Activated CD4-positive, alpha-beta T cell treated with anti-CD3 and anti-CD28 coated beads, Interleukin-2, amount 50 U/mL, for 24 hours (primary cell): Measurements from ENCODE around the gene RIBC2.
A peak's percentile ranks its signal among the peaks of the same experiment; 100 is the strongest.
"Not testable (repeated sequence)": the region's sequence is repeated elsewhere in the genome, so short reads cannot be mapped to it uniquely, and the experiment has no call there.

Experiments
- DNase-seq, 2 donors: peaks; one replicate each; pipeline ENCODE4 v3.0.0-alpha.2; 2020; ENCODE audit warnings: low read depth in 1 of 2, low spot score in 1 of 2

The RIBC2 gene

GRCh38 chr22:45413368-45414211, at the start of gene RIBC2, which contains the start of gene SMC1B:
TSS of gene RIBC2 (plus strand) at chr22:45413693. CDS start at chr22:45413887, 194 bp downstream.
TSS of gene SMC1B (minus strand) at chr22:45413599. CDS start at chr22:45413567, 32 bp downstream.
- DNase-seq: peak; percentile 61 to 85

GRCh38 chr22:45366713-45367112, 46.8 kb upstream of the RIBC2 start:
- no peak for DNase-seq

DNA sequence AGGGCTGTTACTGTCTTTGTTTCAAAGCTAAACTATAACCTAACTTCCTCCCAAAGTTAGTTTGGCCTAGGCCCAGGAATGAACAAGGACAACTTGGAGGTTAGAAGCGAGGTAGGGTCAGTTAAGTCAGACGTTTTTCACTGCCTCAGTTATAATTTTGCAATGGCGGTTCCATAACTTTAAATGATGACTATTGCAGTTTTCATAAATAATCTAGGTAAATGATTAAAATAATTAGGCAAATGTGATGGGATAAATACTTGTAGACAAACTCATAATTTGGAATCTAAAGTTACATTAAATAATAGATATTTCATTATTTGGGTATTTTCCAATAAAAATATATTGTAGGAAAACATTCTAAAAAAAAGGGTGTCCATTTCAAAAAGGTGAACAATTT, 39.9 kb upstream of the RIBC2 start:
- DNase-seq: not testable (repeated sequence)

DNA sequence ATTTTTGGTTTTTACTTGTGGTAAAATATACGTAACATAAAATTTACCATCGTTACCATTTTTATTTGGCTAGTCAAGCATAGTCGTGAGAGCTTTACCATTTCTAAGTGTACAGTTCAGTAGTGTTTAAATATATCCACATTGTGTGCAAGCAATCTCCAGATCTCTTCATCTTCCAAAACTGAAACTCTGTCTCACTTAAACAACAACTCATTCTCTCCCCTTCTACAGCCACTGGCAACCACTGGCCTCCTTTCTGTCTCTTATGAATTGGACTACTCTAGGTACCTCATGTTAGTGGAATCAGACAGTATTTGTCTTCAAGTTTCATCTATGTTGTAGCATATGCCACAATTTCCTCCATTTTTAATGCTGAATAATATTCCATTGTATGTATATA, 37.5 kb upstream of the RIBC2 start:
- no peak for DNase-seq

- DNase-seq: no peak
Measured at GRCh38 chr22:45376703-45377102, 36.8 kb upstream of the RIBC2 start.

GRCh38 chr22:45381348-45381747, 32.1 kb upstream of the RIBC2 start:
- DNase-seq: no peak

GRCh38 chr22:45389546-45389945, 23.9 kb upstream of the RIBC2 start:
- DNase-seq: no peak

- no peak for DNase-seq
Measured at GRCh38 chr22:45397806-45398205, 15.7 kb upstream of the RIBC2 start.

DNA sequence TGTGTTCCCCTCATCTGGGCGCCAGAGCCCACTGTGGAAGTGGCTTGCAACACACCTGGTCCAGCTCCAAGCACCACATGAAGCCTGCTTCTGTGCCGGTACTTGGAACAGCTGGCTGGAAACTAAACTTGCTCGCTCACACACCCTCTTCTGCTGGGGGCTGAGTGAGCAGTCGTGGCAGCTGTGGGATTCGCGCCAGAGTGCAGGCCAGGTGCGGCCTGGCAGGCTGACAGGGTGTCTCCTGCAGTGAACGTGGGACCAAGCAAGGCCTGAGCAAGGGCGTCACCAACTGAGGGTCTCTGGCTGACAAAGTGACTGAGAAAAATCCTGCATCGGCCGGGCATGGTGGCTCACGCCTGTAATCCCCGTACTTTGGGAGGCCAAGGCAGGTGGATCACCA, 15.3 kb upstream of the RIBC2 start:
- no peak for DNase-seq

GRCh38 chr22:45399712-45400445, 13.6 kb upstream of the RIBC2 start:
- DNase-seq: no peak

- no peak for DNase-seq
Measured at GRCh38 chr22:45402466-45402985, 11.0 kb upstream of the RIBC2 start.

DNA sequence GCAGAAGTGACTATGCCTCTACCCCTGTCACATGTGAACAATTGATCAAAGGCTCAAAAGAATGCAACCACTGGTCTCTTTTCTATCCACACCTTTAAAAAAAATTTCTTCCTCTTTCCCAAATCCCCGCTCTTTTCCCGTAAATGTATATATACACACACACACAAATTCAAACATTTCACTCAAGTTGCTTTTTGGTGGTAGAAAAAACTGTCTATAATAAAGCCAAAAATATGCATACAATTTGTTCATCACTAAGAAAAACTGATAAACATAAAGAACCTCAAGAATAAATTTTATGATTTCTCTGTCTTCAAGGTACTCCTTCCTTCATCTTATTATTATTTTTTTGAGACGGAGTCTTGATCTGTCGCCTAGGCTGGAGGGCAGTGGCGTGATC, 5.7 kb upstream of the RIBC2 start:
- DNase-seq: no peak

GRCh38 chr22:45413013-45413367, 503 bp upstream of the RIBC2 start:
- no peak for DNase-seq

- DNase-seq: no peak
Measured at GRCh38 chr22:45418056-45418769, 4.7 kb downstream of the RIBC2 start.

GRCh38 chr22:45418770-45419138, 5.3 kb downstream of the RIBC2 start:
- DNase-seq: no peak

- no peak for DNase-seq
Measured at GRCh38 chr22:45420011-45420410, 6.5 kb downstream of the RIBC2 start.

GRCh38 chr22:45420539-45420938, 7.0 kb downstream of the RIBC2 start:
- no peak for DNase-seq

DNA sequence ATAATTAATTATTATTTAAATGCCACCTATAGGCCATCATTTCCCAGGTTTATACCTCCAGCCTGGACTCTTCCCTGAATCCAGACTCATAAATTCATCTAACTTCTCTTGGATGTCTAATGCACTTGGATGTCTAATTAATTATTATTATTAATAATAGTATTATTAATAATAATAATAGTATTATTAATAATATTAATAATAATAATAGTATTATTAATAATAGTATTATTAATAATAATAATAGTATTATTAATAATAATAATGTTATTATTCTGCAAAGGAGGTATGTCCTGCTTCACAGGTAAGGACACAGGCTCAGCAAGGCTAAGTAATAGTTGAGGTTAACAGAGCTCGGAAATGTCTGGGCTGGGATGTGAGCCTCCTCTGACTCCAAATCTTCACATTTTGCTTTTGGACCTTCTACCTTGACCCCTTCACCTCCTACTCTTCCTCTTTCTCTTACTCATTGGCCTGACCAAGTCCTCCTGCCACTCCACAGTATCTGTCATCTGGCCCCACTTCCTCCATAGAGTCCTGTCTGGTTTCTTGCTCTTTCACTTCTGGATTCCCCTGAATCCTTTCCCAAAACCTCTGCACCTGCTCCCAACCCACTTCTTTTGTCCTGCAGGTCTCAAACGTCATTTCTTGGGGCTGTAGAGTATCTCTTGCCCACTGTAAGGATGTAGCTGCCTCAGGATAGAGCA, 8.0 kb downstream of the RIBC2 start:
- DNase-seq: no peak

- DNase-seq: no peak
Measured at GRCh38 chr22:45422237-45422983, 8.9 kb downstream of the RIBC2 start.

- DNase-seq: no peak
Measured at GRCh38 chr22:45423524-45423923, 10.0 kb downstream of the RIBC2 start.
